Ovary (tissue), 3 donors: ENCODE results near the gene LGI2.

Experiments
- EP300 ChIP-seq: sonication (generic); formaldehyde crosslinking; IDR thresholded peaks from one replicate; pipeline ENCODE4 v1.6.1; 2017; ENCODE audit warnings: antibody characterized with exemption
- POLR2A ChIP-seq: fragments of 450-650 bp; IDR thresholded peaks from one replicate; pipeline ENCODE4 v1.6.1; 2017; ENCODE audit warnings: antibody characterized with exemption, mild to moderate bottlenecking, moderate library complexity
- TF ChIP-seq, protein P1 (sequence below), 3 donors: fragments of 450-650 bp in 2 of 3; fragments of 200-600 bp in 1 of 3; IDR thresholded peaks; one replicate each; pipeline versions ENCODE4 v1.5.1 to v1.8.0; 2016 to 2022; ENCODE audit warnings: antibody characterized with exemption in 3 of 3, mild to moderate bottlenecking in 1 of 3
- donor health status: DM: no; HTN: no; CAD: no.

DNA sequence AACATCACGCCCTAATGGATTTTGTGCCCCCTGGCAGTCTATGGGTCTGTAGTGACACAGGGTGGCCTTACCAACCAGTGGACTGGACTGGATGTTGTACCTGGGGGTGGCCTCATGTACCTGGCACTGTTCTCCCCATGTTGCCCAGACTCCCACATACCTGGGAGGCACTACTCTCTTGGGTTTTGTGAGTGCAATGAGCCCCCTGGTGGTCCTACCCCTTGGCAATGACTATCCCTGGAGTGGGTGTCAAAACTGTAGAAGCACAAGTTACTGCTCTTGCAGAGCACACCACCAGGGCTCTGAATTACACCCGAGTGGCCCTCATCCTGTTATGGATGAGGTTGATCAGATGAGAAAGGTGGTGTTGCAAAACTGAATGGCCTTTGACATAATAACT is 60.1 kb downstream of the LGI2 start:
- TF ChIP-seq, protein P1, sequence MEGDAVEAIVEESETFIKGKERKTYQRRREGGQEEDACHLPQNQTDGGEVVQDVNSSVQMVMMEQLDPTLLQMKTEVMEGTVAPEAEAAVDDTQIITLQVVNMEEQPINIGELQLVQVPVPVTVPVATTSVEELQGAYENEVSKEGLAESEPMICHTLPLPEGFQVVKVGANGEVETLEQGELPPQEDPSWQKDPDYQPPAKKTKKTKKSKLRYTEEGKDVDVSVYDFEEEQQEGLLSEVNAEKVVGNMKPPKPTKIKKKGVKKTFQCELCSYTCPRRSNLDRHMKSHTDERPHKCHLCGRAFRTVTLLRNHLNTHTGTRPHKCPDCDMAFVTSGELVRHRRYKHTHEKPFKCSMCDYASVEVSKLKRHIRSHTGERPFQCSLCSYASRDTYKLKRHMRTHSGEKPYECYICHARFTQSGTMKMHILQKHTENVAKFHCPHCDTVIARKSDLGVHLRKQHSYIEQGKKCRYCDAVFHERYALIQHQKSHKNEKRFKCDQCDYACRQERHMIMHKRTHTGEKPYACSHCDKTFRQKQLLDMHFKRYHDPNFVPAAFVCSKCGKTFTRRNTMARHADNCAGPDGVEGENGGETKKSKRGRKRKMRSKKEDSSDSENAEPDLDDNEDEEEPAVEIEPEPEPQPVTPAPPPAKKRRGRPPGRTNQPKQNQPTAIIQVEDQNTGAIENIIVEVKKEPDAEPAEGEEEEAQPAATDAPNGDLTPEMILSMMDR (IDR thresholded peaks at IDR 0.05) = no peak
- TF ChIP-seq POLR2A (no peak), EP300 (no peak)
